ENCODE measurements around the gene RCN2.
"Not testable (repeated sequence)": the region's sequence is repeated elsewhere in the genome, so short reads cannot be mapped to it uniquely, and the experiment has no call there.

RCN2 gene

GRCh38 chr15:76947454-76947853 lies 15.9 kb downstream of the RCN2 start:
- no peak overlapping the region for H3K9ac ChIP-seq (ENCODE audit: low read depth, low read length)
- H3K4me1 ChIP-seq (ENCODE audit: insufficient read depth, low read length): no peaks in the 10 kb centered on the region
- peaks cover 27% of the 10 kb centered on the region for H3K36me3 ChIP-seq (ENCODE audit: insufficient read depth, low read length)
- H3K9me3 ChIP-seq (ENCODE audit: control insufficient read depth, insufficient read depth, low read length): no peaks in the 10 kb centered on the region

GRCh38 chr15:76951220-76951619 lies 19.7 kb downstream of the RCN2 start:
- Histone ChIP-seq H3K9ac (ENCODE audit: low read depth, low read length) (no peak overlapping the region), H3K9me3 (ENCODE audit: control insufficient read depth, insufficient read depth, low read length) (no peaks in the 10 kb centered on the region), H3K4me1 (ENCODE audit: insufficient read depth, low read length) (no peaks in the 10 kb centered on the region), H3K36me3 (ENCODE audit: insufficient read depth, low read length) (peaks cover 15% of the 10 kb centered on the region)

GRCh38 chr15:76953913-76954312 lies 22.4 kb downstream of the RCN2 start:
- H3K4me1 ChIP-seq (ENCODE audit: insufficient read depth, low read length): no peaks in the 10 kb centered on the region
- H3K9ac ChIP-seq (ENCODE audit: low read depth, low read length): no peak overlapping the region
- no peaks in the 10 kb centered on the region for H3K9me3 ChIP-seq (ENCODE audit: control insufficient read depth, insufficient read depth, low read length)
- peaks cover 10% of the 10 kb centered on the region for H3K36me3 ChIP-seq (ENCODE audit: insufficient read depth, low read length)

- no peaks in the 10 kb centered on the region for H3K9me3 ChIP-seq (ENCODE audit: control insufficient read depth, insufficient read depth, low read length)
- H3K4me1 ChIP-seq (ENCODE audit: insufficient read depth, low read length): no peaks in the 10 kb centered on the region
- no peak overlapping the region for H3K9ac ChIP-seq (ENCODE audit: low read depth, low read length)
- peaks cover 7% of the 10 kb centered on the region; the same call in 1 of the 2 replicates for H3K36me3 ChIP-seq (ENCODE audit: insufficient read depth, low read length)
These were observed 23.2 kb downstream of the RCN2 start for GRCh38 chr15:76954744-76955143.

- H3K9ac ChIP-seq (ENCODE audit: low read depth, low read length): no peak overlapping the region
- H3K9me3 ChIP-seq (ENCODE audit: control insufficient read depth, insufficient read depth, low read length): no peaks in the 10 kb centered on the region
- H3K4me1 ChIP-seq (ENCODE audit: insufficient read depth, low read length): peaks cover 9% of the 10 kb centered on the region
- no peaks in the 10 kb centered on the region for H3K36me3 ChIP-seq (ENCODE audit: insufficient read depth, low read length)
These were observed 29.9 kb downstream of the RCN2 start for GRCh38 chr15:76961268-76962011.

- Histone ChIP-seq H3K9me3 (ENCODE audit: control insufficient read depth, insufficient read depth, low read length) (no peaks in the 10 kb centered on the region), H3K9ac (ENCODE audit: low read depth, low read length) (no peak overlapping the region), H3K4me1 (ENCODE audit: insufficient read depth, low read length) (peaks cover 9% of the 10 kb centered on the region), H3K36me3 (ENCODE audit: insufficient read depth, low read length) (no peaks in the 10 kb centered on the region)
These were observed 30.9 kb downstream of the RCN2 start for GRCh38 chr15:76962337-76963013.

- no peaks in the 10 kb centered on the region for H3K9me3 ChIP-seq (ENCODE audit: control insufficient read depth, insufficient read depth, low read length)
- H3K9ac ChIP-seq (ENCODE audit: low read depth, low read length): no peak overlapping the region
- H3K36me3 ChIP-seq (ENCODE audit: insufficient read depth, low read length): no peaks in the 10 kb centered on the region
- peaks cover 9% of the 10 kb centered on the region for H3K4me1 ChIP-seq (ENCODE audit: insufficient read depth, low read length)
These were observed 32.0 kb downstream of the RCN2 start for GRCh38 chr15:76963596-76963995.

- Histone ChIP-seq H3K4me1 (ENCODE audit: insufficient read depth, low read length) (peaks cover 9% of the 10 kb centered on the region), H3K9ac (ENCODE audit: low read depth, low read length) (no peak overlapping the region), H3K36me3 (ENCODE audit: insufficient read depth, low read length) (no peaks in the 10 kb centered on the region), H3K9me3 (ENCODE audit: control insufficient read depth, insufficient read depth, low read length) (no peaks in the 10 kb centered on the region)
These were observed 32.6 kb downstream of the RCN2 start for GRCh38 chr15:76964157-76964556.

GRCh38 chr15:76966051-76966450 lies 34.5 kb downstream of the RCN2 start:
- not testable (repeated sequence) for H3K4me1 ChIP-seq (ENCODE audit: insufficient read depth, low read length); H3K9me3 ChIP-seq (ENCODE audit: control insufficient read depth, insufficient read depth, low read length); H3K9ac ChIP-seq (ENCODE audit: low read depth, low read length); H3K36me3 ChIP-seq (ENCODE audit: insufficient read depth, low read length)

GRCh38 chr15:76967067-76967466 lies 35.5 kb downstream of the RCN2 start:
- no peak overlapping the region for H3K9ac ChIP-seq (ENCODE audit: low read depth, low read length)
- no peaks in the 10 kb centered on the region for H3K36me3 ChIP-seq (ENCODE audit: insufficient read depth, low read length)
- peaks cover 9% of the 10 kb centered on the region for H3K4me1 ChIP-seq (ENCODE audit: insufficient read depth, low read length)
- H3K9me3 ChIP-seq (ENCODE audit: control insufficient read depth, insufficient read depth, low read length): no peaks in the 10 kb centered on the region

- no peaks in the 10 kb centered on the region for H3K9me3 ChIP-seq (ENCODE audit: control insufficient read depth, insufficient read depth, low read length)
- H3K4me1 ChIP-seq (ENCODE audit: insufficient read depth, low read length): peaks cover 9% of the 10 kb centered on the region
- H3K9ac ChIP-seq (ENCODE audit: low read depth, low read length): no peak overlapping the region
- no peaks in the 10 kb centered on the region for H3K36me3 ChIP-seq (ENCODE audit: insufficient read depth, low read length)
These were observed 36.8 kb downstream of the RCN2 start for GRCh38 chr15:76968306-76968705.

- no peaks in the 10 kb centered on the region for H3K36me3 ChIP-seq (ENCODE audit: insufficient read depth, low read length)
- peaks cover 4% of the 10 kb centered on the region; the same call in 1 of the 2 replicates for H3K4me1 ChIP-seq (ENCODE audit: insufficient read depth, low read length)
- H3K9ac ChIP-seq (ENCODE audit: low read depth, low read length): no peak overlapping the region
- no peaks in the 10 kb centered on the region for H3K9me3 ChIP-seq (ENCODE audit: control insufficient read depth, insufficient read depth, low read length)
These were observed 41.1 kb downstream of the RCN2 start for GRCh38 chr15:76972389-76973361.

- H3K9ac ChIP-seq (ENCODE audit: low read depth, low read length): no peak overlapping the region
- no peaks in the 10 kb centered on the region for H3K9me3 ChIP-seq (ENCODE audit: control insufficient read depth, insufficient read depth, low read length)
- no peaks in the 10 kb centered on the region for H3K36me3 ChIP-seq (ENCODE audit: insufficient read depth, low read length)
- H3K4me1 ChIP-seq (ENCODE audit: insufficient read depth, low read length): peaks cover 4% of the 10 kb centered on the region; the same call in 1 of the 2 replicates
These were observed 41.8 kb downstream of the RCN2 start for GRCh38 chr15:76973362-76973743.

- Histone ChIP-seq H3K36me3 (ENCODE audit: insufficient read depth, low read length) (no peaks in the 10 kb centered on the region), H3K9ac (ENCODE audit: low read depth, low read length) (no peak overlapping the region), H3K9me3 (ENCODE audit: control insufficient read depth, insufficient read depth, low read length) (no peaks in the 10 kb centered on the region), H3K4me1 (ENCODE audit: insufficient read depth, low read length) (peaks cover 4% of the 10 kb centered on the region; the same call in 1 of the 2 replicates)
These were observed 42.4 kb downstream of the RCN2 start for GRCh38 chr15:76973906-76974305.

Data from ES-I3 (cell line).